KG1 (cell line): ENCODE data around the gene CYSRT1.

Experiments
- DNase-seq: peaks from one replicate; lab custom pipeline; 2025; lab: John Stamatoyannopoulos, UW

Gene CYSRT1

GRCh38 chr9:137224830-137225694 is at the start of gene CYSRT1:
Gene CYSRT1, plus strand, starts transcription at chr9:137225174. Its CDS starts 448 bp downstream, at chr9:137225622.
- DNase-seq: peak; percentile 13

DNA sequence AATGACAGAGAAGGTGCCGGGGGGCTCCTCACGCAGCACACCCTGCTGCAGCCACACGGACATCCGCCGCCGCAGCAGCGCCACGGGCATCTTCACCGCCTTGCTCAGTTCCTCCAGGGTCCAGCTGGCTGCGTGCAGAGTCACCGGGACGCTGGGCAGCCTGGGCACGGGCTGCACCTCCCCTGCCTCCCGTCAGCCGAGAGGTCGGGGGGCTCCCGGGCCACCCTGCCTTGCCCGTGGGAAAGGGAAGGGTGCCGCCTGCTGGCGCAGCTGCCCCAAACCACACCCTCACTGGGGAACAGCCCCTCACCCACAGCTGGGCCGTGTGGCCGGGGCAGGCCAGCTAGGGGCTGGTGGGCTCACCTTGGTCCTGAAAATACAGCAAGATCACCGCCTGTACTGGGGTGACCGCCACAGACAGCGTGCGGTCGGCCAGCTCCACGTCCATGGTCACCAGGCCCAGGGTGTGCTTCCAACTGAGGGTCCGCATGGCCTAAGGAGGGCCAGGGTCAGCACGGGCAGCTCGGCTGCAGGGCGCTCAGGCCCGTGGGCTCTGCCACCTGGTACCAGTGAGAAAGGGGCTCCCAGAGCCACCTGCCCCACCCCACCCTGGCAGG is 49.5 kb upstream of the CYSRT1 start:
- no peak for DNase-seq

DNA sequence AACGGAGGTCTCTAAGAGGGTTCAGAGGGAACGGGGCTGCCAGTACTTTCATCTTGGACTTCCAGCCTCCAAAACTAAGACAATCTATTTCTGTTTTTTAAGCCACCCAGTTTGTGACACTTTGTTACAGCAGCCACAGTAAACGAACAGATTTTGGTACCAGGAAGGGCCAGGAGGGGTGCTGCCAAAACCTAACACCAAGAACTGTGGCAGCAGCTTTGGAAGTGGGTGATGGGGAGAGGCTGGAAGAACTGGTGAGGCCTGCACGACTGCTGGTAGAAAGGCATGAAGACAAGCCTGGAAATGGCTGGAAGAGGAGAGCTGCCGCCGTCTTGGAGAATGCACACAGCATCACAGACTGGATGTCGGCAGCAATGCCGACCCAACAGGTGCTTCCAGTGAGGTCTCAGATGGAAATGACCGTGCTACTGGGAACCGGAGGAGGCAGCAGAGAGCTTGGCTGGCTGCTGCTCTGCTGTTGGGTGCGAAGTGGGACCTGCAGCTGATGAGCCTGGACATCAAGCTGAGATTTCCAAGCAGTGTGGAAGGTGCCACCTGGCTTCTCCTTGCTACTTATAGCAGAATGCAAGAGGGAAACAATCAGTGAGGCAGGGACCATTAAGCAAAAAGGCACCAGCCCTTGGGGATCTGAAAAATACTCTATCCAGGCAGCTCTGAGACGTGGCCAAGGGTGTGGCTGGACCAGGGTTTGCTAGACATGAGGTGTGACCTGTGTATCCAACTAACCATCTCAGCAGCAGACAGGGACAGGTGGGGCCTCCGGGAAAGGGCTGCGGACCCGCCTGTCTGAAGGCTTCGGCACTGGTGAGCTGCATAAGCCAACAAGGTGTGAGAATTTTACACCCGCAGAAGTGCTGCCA is 48.4 kb upstream of the CYSRT1 start:
- no peak for DNase-seq

- no peak for DNase-seq
Measured at GRCh38 chr9:137178201-137178938, 46.6 kb upstream of the CYSRT1 start.

DNA sequence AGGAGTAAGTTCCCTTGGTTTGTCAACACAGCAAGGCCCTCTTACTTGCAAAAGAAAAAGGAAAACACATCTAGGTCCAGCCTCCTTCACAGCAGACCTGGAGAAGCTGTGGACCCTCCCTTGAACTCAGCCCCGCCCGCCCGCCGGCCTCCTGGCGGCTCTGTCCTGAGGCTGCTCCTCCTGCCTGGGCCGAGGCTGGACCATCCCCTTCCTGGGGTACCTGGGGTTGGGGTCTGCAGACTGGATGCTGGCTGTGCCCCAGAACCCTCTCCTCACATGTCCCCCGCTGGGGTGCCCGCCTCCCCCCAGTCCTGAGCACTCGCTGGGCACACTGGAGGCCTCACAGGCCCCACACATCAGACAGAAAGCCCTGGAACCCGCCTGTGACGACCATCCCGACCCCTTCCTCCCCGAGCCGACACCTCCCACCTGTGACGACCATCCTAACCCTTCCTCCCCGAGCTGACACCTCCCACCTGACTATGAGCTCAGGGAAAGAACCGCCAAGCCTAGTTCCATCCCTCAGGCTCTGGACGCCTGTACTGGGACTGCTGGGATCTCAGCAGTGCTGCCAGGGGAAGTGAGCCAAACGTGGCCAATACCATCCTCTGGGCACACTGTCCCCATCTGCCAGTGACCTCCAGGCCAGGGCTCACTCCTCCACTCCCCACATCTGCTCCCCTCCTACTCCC is 45.9 kb upstream of the CYSRT1 start:
- DNase-seq: no peak

DNA sequence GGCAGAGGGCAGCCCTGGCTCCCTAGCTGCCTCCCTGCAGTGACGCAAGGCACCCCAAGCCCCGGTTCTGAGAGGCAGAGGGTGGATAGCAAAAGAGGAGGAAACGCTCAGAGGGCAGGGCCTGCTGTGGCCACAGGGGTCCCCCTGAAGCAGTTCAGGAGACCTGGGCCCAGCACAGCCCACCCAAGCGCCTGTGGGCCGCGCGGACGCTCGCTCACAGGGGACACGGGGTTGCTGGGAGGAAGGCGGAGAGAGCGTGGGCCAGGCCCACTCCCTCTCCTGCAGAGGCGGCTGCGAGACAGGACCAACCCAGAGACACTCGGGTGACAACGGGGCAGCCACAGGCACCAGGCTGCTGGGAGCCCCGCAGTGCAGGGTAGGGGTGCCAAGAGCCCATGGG is 45.2 kb upstream of the CYSRT1 start:
- DNase-seq: no peak

- no peak for DNase-seq
Measured at GRCh38 chr9:137180491-137180890, 44.5 kb upstream of the CYSRT1 start.

GRCh38 chr9:137181680-137182079 is 43.3 kb upstream of the CYSRT1 start:
- no peak for DNase-seq

GRCh38 chr9:137182836-137183235 is 42.1 kb upstream of the CYSRT1 start:
- no peak for DNase-seq

- no peak for DNase-seq
Measured at GRCh38 chr9:137183980-137184595, 40.9 kb upstream of the CYSRT1 start.

- DNase-seq: no peak
Measured at GRCh38 chr9:137184881-137185660, 39.9 kb upstream of the CYSRT1 start.

GRCh38 chr9:137185921-137186320 is 39.1 kb upstream of the CYSRT1 start:
- no peak for DNase-seq

- no peak for DNase-seq
Measured at GRCh38 chr9:137186385-137186784, 38.6 kb upstream of the CYSRT1 start.

GRCh38 chr9:137187386-137187785 is 37.6 kb upstream of the CYSRT1 start:
- no peak for DNase-seq

- no peak for DNase-seq
Measured at GRCh38 chr9:137188086-137188489, 36.9 kb upstream of the CYSRT1 start.

GRCh38 chr9:137188490-137189296 is 36.3 kb upstream of the CYSRT1 start, which contains the start of the genes ANAPC2 and SSNA1:
Gene ANAPC2, minus strand, starts transcription at chr9:137188560. Its CDS starts 28 bp downstream, at chr9:137188532.
Gene SSNA1, plus strand, starts transcription at chr9:137188676. Its CDS starts 51 bp downstream, at chr9:137188727.
- DNase-seq: peak; percentile 82

- no peak for DNase-seq
Measured at GRCh38 chr9:137189297-137190295, 35.4 kb upstream of the CYSRT1 start.
